ENCODE results near the gene STRA6. TPM values are rescaled to one million over a fixed set of nuclear protein-coding genes. Genes with fewer than 3 reads are reported as not detected.
"Not testable (repeated sequence)": the region's sequence is repeated elsewhere in the genome, so short reads cannot be mapped to it uniquely, and the experiment has no call there.

The STRA6 gene
- total RNA-seq, 1 donor from 2014 or later, result 0.23 TPM

DNA sequence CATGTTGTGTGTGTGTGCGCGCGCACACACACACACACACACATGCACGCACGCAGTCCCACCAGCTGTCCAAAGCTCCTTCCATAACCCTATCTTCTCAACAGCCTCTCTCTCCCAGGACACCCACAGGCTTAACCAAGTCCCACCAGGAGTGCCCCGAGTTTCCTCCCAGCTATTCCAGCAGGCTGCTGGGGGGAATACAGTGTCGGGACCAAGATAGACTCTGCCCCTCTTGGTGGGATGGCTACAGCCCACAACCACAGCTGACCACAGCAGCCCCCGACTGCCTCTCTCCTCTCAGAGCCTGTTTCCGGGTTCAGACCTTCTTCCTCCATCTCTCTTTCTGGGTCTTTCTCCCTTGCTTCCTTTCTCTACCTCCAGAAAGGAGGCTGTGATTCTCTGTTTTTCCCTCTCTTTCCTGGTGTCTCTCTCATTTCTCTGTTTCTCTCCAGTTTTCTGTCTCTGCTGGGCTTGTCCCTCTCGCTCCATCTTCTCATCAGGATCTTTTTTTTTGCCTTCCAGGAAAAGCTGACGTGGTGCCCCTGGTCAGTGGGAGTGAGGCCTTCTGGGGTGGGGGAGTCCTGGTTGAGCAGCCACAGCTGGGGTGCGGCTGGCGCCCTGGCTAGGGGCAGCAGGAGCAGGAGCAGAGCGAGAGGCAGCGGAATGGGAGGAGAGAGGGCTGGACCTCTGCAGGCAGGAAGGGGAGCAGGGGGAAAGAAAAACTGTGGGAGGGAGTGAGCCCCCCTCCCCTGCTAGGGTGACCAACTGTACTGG lies 32.3 kb downstream of the STRA6 start:
- no peak overlapping the region for H3K27ac Mint-ChIP-seq
- no peaks in the 10 kb centered on the region for H3K4me1 Mint-ChIP-seq (ENCODE audit: low read depth)
- DNase-seq (ENCODE audit: low spot score), result no peak
- peaks cover 1% of the 10 kb centered on the region for H3K27me3 Mint-ChIP-seq (ENCODE audit: insufficient read depth)
- H3K9me3 Mint-ChIP-seq, result no peaks in the 10 kb centered on the region
- H3K36me3 Mint-ChIP-seq (ENCODE audit: low read depth), result no peaks in the 10 kb centered on the region
- intact Hi-C loops (cut with micrococcal nuclease), result no loop called here
- no peak overlapping the region for H3K4me3 Mint-ChIP-seq

DNA sequence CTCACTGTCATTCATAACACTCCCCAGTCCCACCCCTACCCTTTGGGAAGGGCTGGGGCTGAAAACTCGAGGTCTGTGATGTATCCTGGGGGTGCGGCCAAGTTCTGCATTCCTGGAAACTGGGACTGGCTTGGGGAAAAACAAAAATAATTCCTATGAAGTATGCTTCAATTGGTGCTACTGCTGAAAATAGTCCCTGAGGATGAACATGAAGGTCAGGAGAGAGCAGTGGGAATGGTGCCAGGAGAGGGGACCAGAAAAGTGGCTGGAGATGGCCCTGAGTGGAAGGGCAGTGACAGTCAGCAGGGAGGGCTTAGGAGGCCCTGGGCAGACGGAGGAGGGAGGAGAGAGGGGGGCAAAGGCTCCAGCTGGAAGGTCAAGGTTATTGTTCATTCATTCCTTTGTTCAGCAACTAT lies 33.9 kb downstream of the STRA6 start:
- H3K27ac Mint-ChIP-seq, result no peak overlapping the region
- peaks cover 5% of the 10 kb centered on the region for H3K27me3 Mint-ChIP-seq (ENCODE audit: insufficient read depth)
- H3K4me1 Mint-ChIP-seq (ENCODE audit: low read depth), result no peaks in the 10 kb centered on the region
- H3K4me3 Mint-ChIP-seq, result no peak overlapping the region
- DNase-seq (ENCODE audit: low spot score), result no peak
- H3K9me3 Mint-ChIP-seq, result no peaks in the 10 kb centered on the region
- H3K36me3 Mint-ChIP-seq (ENCODE audit: low read depth), result no peaks in the 10 kb centered on the region
- intact Hi-C loops (cut with micrococcal nuclease), result no loop called here

DNA sequence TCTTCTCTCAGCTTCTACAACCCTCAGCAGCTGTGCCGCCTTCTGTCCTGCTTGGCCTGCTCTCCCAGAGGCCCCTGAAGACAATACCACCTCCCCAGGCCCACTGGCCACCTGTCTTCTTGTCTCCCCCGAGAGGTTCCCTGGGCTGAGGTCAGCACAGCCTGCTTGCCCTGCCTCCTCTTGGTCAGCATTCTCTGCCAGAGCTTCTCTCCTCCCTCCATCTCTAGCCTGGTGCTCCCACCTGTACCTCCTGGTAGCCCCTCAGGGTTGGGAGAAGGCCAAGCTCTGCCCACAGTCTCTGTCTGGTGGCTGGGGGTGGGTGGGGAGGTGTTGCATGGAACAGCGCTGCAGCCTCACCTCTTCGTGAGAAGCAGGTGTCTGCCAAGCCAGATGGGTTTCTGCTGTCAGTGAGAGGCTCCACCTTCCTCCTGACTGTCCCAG lies 34.7 kb downstream of the STRA6 start:
- no peak for DNase-seq (ENCODE audit: low spot score)
- H3K4me1 Mint-ChIP-seq (ENCODE audit: low read depth), result no peaks in the 10 kb centered on the region
- peaks cover 8% of the 10 kb centered on the region for H3K27me3 Mint-ChIP-seq (ENCODE audit: insufficient read depth)
- H3K9me3 Mint-ChIP-seq, result no peaks in the 10 kb centered on the region
- intact Hi-C loops (cut with micrococcal nuclease), result no loop called here
- H3K36me3 Mint-ChIP-seq (ENCODE audit: low read depth), result no peaks in the 10 kb centered on the region
- H3K27ac Mint-ChIP-seq, result no peak overlapping the region
- H3K4me3 Mint-ChIP-seq, result no peak overlapping the region

DNA sequence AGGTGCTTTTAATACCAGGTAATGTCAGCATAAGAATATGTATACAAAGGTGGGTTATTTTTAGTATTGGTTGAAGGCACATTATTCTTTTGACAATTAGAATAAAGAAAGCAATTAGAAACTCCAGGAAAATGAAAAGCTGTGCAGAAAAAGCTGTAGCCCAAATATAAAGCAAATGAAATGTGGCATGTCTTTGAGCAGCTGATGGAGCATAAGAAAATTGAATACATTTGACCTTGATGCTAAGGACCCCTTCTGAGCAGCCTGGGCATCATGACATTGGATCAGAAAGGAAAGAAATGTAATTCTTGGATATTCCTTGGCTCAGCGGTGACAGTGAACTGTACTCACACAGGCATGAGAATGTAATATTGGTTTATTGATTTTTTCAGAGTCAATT lies 37.1 kb downstream of the STRA6 start:
- Mint-ChIP-seq H3K27me3 (ENCODE audit: insufficient read depth) (peaks cover 12% of the 10 kb centered on the region), H3K9me3 (no peaks in the 10 kb centered on the region), H3K4me1 (ENCODE audit: low read depth) (no peaks in the 10 kb centered on the region), H3K4me3 (no peak overlapping the region), H3K36me3 (ENCODE audit: low read depth) (no peaks in the 10 kb centered on the region), H3K27ac (no peak overlapping the region)
- no peak for DNase-seq (ENCODE audit: low spot score)
- intact Hi-C loops (cut with micrococcal nuclease), result no loop called here

- H3K36me3 Mint-ChIP-seq (ENCODE audit: low read depth); H3K4me3 Mint-ChIP-seq; intact Hi-C loops (cut with micrococcal nuclease); DNase-seq (ENCODE audit: low spot score); H3K9me3 Mint-ChIP-seq; H3K27ac Mint-ChIP-seq: not testable (repeated sequence)
- H3K4me1 Mint-ChIP-seq (ENCODE audit: low read depth), result peaks cover 27% of the 10 kb centered on the region
- H3K27me3 Mint-ChIP-seq (ENCODE audit: insufficient read depth), result peaks cover 17% of the 10 kb centered on the region
Measured at GRCh38 chr15:74162195-74162536, 40.4 kb downstream of the STRA6 start.

DNA sequence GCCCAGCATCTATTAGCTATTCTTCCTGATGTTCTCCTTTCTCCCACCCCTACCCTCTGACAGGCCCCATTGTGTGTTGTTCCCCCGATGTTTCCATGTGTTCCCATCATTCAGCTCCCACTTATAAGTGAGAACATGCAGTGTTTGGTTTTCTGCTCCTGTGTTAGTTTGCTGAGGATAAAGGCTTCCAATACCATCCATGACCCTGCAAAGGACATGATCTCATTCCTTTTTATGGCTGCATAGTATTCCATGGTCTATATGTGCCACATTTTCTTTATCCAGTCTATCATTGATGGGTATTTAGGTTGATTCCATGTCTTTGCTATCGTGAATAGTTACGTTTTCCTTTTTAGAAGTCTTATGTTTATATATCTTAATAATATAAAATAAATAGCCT lies 42.2 kb downstream of the STRA6 start:
- Mint-ChIP-seq H3K27me3 (ENCODE audit: insufficient read depth) (peaks cover 19% of the 10 kb centered on the region), H3K4me1 (ENCODE audit: low read depth) (peaks cover 37% of the 10 kb centered on the region)
- H3K9me3 Mint-ChIP-seq; H3K4me3 Mint-ChIP-seq; DNase-seq (ENCODE audit: low spot score); intact Hi-C loops (cut with micrococcal nuclease); H3K36me3 Mint-ChIP-seq (ENCODE audit: low read depth); H3K27ac Mint-ChIP-seq: not testable (repeated sequence)

- no peak for DNase-seq (ENCODE audit: low spot score)
- Mint-ChIP-seq H3K27me3 (ENCODE audit: insufficient read depth) (peaks cover 23% of the 10 kb centered on the region), H3K36me3 (ENCODE audit: low read depth) (no peaks in the 10 kb centered on the region), H3K4me3 (no peak overlapping the region), H3K9me3 (no peaks in the 10 kb centered on the region), H3K27ac (no peak overlapping the region), H3K4me1 (ENCODE audit: low read depth) (peaks cover 37% of the 10 kb centered on the region)
- intact Hi-C loops (cut with micrococcal nuclease), result no loop called here
Measured at GRCh38 chr15:74159773-74160172, 42.8 kb downstream of the STRA6 start.

DNA sequence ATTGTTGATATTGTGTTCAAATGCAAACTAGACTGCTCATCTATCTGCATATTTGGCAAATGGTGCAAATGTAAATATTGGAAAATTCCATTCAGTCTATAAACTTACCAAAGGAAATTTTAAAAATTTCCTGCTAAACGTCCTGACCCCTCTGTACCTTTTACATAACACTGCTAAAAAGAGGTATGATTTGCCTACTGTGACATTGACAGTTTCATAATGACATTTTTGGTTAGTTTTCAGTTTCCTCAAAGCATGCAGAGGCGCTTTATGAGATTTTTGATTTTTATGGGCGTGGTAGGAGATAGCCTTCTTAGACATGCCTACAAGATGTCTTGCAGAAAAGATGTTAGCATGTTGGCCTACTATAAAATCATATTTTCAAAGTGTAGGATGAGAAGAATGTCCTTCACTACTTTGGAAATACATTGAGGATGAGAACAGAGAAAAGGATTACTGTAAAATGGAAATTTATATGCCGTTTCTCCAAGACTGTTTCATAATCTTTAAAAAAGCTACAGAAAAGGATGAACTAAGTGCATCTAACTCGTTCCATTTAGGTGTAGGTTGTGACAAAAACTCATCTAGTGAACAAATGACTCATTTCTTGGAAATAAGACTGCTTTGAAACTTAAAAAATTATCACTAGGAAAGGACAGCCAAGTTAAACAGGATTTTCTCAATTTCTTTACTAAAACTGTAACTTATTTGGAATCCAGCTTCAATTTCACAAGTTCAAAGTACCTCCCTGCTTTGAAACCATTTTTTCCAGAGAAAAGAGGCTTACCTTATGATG lies 43.5 kb downstream of the STRA6 start:
- H3K36me3 Mint-ChIP-seq (ENCODE audit: low read depth), result no peaks in the 10 kb centered on the region
- intact Hi-C loops (cut with micrococcal nuclease), result no loop called here
- no peak overlapping the region for H3K27ac Mint-ChIP-seq
- peaks cover 26% of the 10 kb centered on the region for H3K27me3 Mint-ChIP-seq (ENCODE audit: insufficient read depth)
- DNase-seq (ENCODE audit: low spot score), result no peak
- no peaks in the 10 kb centered on the region for H3K9me3 Mint-ChIP-seq
- H3K4me1 Mint-ChIP-seq (ENCODE audit: low read depth), result peaks cover 37% of the 10 kb centered on the region
- H3K4me3 Mint-ChIP-seq, result no peak overlapping the region

- Mint-ChIP-seq H3K27me3 (ENCODE audit: insufficient read depth) (peaks cover 21% of the 10 kb centered on the region), H3K4me1 (ENCODE audit: low read depth) (peaks cover 37% of the 10 kb centered on the region), H3K4me3 (no peak overlapping the region), H3K9me3 (no peaks in the 10 kb centered on the region), H3K36me3 (ENCODE audit: low read depth) (no peaks in the 10 kb centered on the region), H3K27ac (no peak overlapping the region)
- intact Hi-C loops (cut with micrococcal nuclease), result no loop called here
- DNase-seq (ENCODE audit: low spot score), result no peak
Measured at GRCh38 chr15:74157868-74158827, 44.4 kb downstream of the STRA6 start.

GRCh38 chr15:74156678-74157411 lies 45.7 kb downstream of the STRA6 start:
- H3K36me3 Mint-ChIP-seq (ENCODE audit: low read depth), result no peaks in the 10 kb centered on the region
- no peak overlapping the region for H3K27ac Mint-ChIP-seq
- peaks cover 27% of the 10 kb centered on the region for H3K27me3 Mint-ChIP-seq (ENCODE audit: insufficient read depth)
- H3K4me1 Mint-ChIP-seq (ENCODE audit: low read depth), result peaks cover 37% of the 10 kb centered on the region
- intact Hi-C loops (cut with micrococcal nuclease), result no loop called here
- no peak overlapping the region for H3K4me3 Mint-ChIP-seq
- DNase-seq (ENCODE audit: low spot score), result no peak
- H3K9me3 Mint-ChIP-seq, result no peaks in the 10 kb centered on the region

- intact Hi-C loops (cut with micrococcal nuclease), result no loop called here
- peaks cover 23% of the 10 kb centered on the region for H3K27me3 Mint-ChIP-seq (ENCODE audit: insufficient read depth)
Measured at GRCh38 chr15:74155766-74156417, 46.7 kb downstream of the STRA6 start.

DNA sequence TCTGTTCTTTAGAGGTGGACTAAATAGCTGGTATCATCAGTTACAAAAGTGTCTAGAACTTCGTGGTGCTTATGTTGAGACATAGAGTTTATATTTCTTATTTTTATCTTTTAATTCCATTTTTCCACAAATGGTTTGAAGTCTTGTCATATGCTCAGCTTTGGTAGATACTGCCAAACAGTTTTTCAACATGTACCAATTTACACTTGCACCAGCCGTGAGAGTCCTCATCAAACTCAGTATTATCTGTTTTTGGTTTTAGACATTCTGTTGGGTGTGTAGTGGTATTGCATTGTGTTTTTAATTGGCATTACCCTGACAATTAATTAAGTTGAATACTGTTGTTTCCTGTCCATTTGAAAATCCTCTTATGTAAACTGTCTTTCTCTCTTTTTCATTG lies 55.5 kb downstream of the STRA6 start:
- Mint-ChIP-seq H3K27me3 (ENCODE audit: insufficient read depth) (peaks cover 25% of the 10 kb centered on the region), H3K4me1 (ENCODE audit: low read depth) (no peaks in the 10 kb centered on the region), H3K27ac (no peak overlapping the region), H3K9me3 (no peaks in the 10 kb centered on the region), H3K4me3 (no peak overlapping the region), H3K36me3 (ENCODE audit: low read depth) (no peaks in the 10 kb centered on the region)
- intact Hi-C loops (cut with micrococcal nuclease), result no loop called here
- no peak for DNase-seq (ENCODE audit: low spot score)

More at GRCh38 chr15:74155766-74156417, 46.7 kb downstream of the STRA6 start:
- no peak for DNase-seq (ENCODE audit: low spot score)
- Mint-ChIP-seq H3K27ac (no peak overlapping the region), H3K4me1 (ENCODE audit: low read depth) (peaks cover 37% of the 10 kb centered on the region), H3K36me3 (ENCODE audit: low read depth) (no peaks in the 10 kb centered on the region), H3K9me3 (no peaks in the 10 kb centered on the region), H3K4me3 (no peak overlapping the region)

Measured in activated T-helper 1 cell treated with anti-CD3 and anti-CD28 coated beads, Interleukin-12 subunit alpha, Interleukin-12 subunit beta, Interleukin-2, Interleukin-4 antibody, amounts not matched to agents 30 ng/mL and 10 ng/mL and 1 ng/mL, durations not matched to agents 14 hours and 24 hours and 36 hours (primary cell).